Measurements from ENCODE around the gene GET3. TPM values are rescaled to one million over a fixed set of nuclear protein-coding genes. Genes with fewer than 3 reads are reported as not detected.
"Not testable (repeated sequence)": the region's sequence is repeated elsewhere in the genome, so short reads cannot be mapped to it uniquely, and the experiment has no call there.

Gene GET3
- total RNA-seq, 1 experiment from 2014 or later, result 69.9 TPM

- no peaks in the 10 kb centered on the region for H3K4me1 ChIP-seq (ENCODE audit: control insufficient read depth, insufficient read depth, low read length)
- no TSS peak for BruUV-seq (replicated peaks)
- intact Hi-C loops (cut with micrococcal nuclease; ENCODE audit: unreplicated experiment) (no loop called here), in situ Hi-C loops (cut with HindIII; ENCODE audit: low pct_unique_long_range_greater_than_20kb, low sequenced_read_pairs) (no loop called here)
- H3K4me3 ChIP-seq (ENCODE audit: low read depth in 2 of 2, low read length in 2 of 2), result no peak overlapping the region
- H3K9me3 ChIP-seq (ENCODE audit: control insufficient read depth, insufficient read depth, low read depth, low read length), result no peaks in the 10 kb centered on the region
- TF ChIP-seq CTCF (IDR thresholded peaks at IDR 0.05), result no peak
- H3K27ac ChIP-seq (ENCODE audit: low read length), result no peak overlapping the region
- ATAC-seq, result no peak
- no peaks in the 10 kb centered on the region for H3K27me3 ChIP-seq (ENCODE audit: control insufficient read depth, insufficient read depth, low read length)
- POLR2A ChIA-PET, result no interaction called here
- no peak for DNase-seq (ENCODE audit: low read depth, low spot score)
- peaks cover 8% of the 10 kb centered on the region for H3K36me3 ChIP-seq (ENCODE audit: control insufficient read depth, insufficient read depth, low read length)
- CTCF ChIA-PET, result no interaction called here
These were observed 26.1 kb upstream of the GET3 start for GRCh38 chr19:12711187-12711586.

GRCh38 chr19:12712077-12712476 lies 25.2 kb upstream of the GET3 start:
- H3K9me3 ChIP-seq (ENCODE audit: control insufficient read depth, insufficient read depth, low read depth, low read length); in situ Hi-C loops (cut with HindIII; ENCODE audit: low pct_unique_long_range_greater_than_20kb, low sequenced_read_pairs); H3K27ac ChIP-seq (ENCODE audit: low read length); H3K4me1 ChIP-seq (ENCODE audit: control insufficient read depth, insufficient read depth, low read length); CTCF ChIA-PET; H3K4me3 ChIP-seq (ENCODE audit: low read depth in 2 of 2, low read length in 2 of 2); intact Hi-C loops (cut with micrococcal nuclease; ENCODE audit: unreplicated experiment); ATAC-seq; H3K36me3 ChIP-seq (ENCODE audit: control insufficient read depth, insufficient read depth, low read length); H3K27me3 ChIP-seq (ENCODE audit: control insufficient read depth, insufficient read depth, low read length); BruUV-seq (replicated peaks); DNase-seq (ENCODE audit: low read depth, low spot score); POLR2A ChIA-PET: not testable (repeated sequence)
- TF ChIP-seq CTCF (IDR thresholded peaks at IDR 0.05), result peak; percentile 34

DNA sequence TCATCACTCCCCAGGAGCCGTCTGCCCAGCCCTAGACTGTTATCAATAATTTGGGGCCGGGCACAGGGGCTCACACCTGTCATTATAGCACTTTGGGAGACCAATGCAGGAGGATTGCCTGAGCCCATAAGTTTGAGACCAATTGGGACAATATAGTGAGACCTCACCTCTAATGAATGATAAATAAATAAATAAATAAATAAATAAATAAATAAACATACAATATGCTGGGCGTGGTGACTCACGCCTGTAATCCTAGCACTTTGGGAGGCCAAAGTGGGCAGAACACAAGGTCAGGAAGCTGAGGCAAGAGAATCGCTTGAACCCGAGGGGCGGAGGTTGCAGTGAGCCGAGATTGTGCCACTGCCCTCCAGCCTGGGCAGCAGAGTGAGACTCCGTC lies 24.0 kb upstream of the GET3 start:
- H3K36me3 ChIP-seq (ENCODE audit: control insufficient read depth, insufficient read depth, low read length); H3K27ac ChIP-seq (ENCODE audit: low read length); DNase-seq (ENCODE audit: low read depth, low spot score); H3K27me3 ChIP-seq (ENCODE audit: control insufficient read depth, insufficient read depth, low read length); ATAC-seq; intact Hi-C loops (cut with micrococcal nuclease; ENCODE audit: unreplicated experiment); H3K9me3 ChIP-seq (ENCODE audit: control insufficient read depth, insufficient read depth, low read depth, low read length); H3K4me3 ChIP-seq (ENCODE audit: low read depth in 2 of 2, low read length in 2 of 2); POLR2A ChIA-PET; H3K4me1 ChIP-seq (ENCODE audit: control insufficient read depth, insufficient read depth, low read length); BruUV-seq (replicated peaks); in situ Hi-C loops (cut with HindIII; ENCODE audit: low pct_unique_long_range_greater_than_20kb, low sequenced_read_pairs): not testable (repeated sequence)
- CTCF ChIA-PET, result interaction anchor here (1.2 kb wide), 1 partner anchor 77 kb away, joined by 4 read pairs; no protein-coding TSS in a partner anchor

DNA sequence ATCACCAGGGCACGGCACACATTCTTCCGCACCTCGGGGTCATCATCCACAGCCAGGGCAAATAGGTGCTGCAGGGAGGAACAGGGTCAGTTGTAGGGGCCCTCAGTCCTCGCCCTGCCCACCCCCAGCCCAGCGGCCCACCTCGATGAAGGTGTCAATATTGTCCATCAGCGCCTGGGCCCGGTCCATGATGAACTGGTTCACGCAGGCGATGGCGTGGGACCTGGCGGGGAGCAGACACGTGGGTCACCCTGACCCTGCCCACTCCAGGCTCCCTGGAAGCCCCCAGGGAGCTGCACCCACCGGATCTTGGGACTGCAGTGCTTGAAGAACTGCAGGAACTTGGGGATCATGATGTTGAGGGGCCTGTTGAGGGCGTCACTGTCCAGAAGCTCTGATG lies 22.2 kb upstream of the GET3 start:
- H3K36me3 ChIP-seq (ENCODE audit: control insufficient read depth, insufficient read depth, low read length), result peaks cover 8% of the 10 kb centered on the region
- H3K9me3 ChIP-seq (ENCODE audit: control insufficient read depth, insufficient read depth, low read depth, low read length), result no peaks in the 10 kb centered on the region
- DNase-seq (ENCODE audit: low read depth, low spot score), result no peak
- CTCF ChIA-PET, result no interaction called here
- H3K4me3 ChIP-seq (ENCODE audit: low read depth in 2 of 2, low read length in 2 of 2), result no peak overlapping the region
- no peaks in the 10 kb centered on the region for H3K4me1 ChIP-seq (ENCODE audit: control insufficient read depth, insufficient read depth, low read length)
- in situ Hi-C loops (cut with HindIII; ENCODE audit: low pct_unique_long_range_greater_than_20kb, low sequenced_read_pairs) (no loop called here), intact Hi-C loops (cut with micrococcal nuclease; ENCODE audit: unreplicated experiment) (no loop called here)
- TF ChIP-seq POLR2AphosphoS5 (IDR thresholded peaks at IDR 0.05; ENCODE audit: low read depth, low read length), result no peak
- no peak for TF ChIP-seq REST (IDR thresholded peaks at IDR 0.05; ENCODE audit: insufficient read depth in 1 of 2, low read depth in 2 of 2, low read length in 1 of 2)
- TF ChIP-seq CTCF (IDR thresholded peaks at IDR 0.05), result no peak
- no peak for TF ChIP-seq TCF7L2 (IDR thresholded peaks at IDR 0.05; ENCODE audit: low read depth, low read length)
- no peak for TF ChIP-seq SIN3A (IDR thresholded peaks at IDR 0.05; ENCODE audit: borderline replicate concordance, insufficient read depth, low read depth, low read length)
- H3K27ac ChIP-seq (ENCODE audit: low read length), result no peak overlapping the region
- no peak for ATAC-seq
- no TSS peak for BruUV-seq (replicated peaks)
- H3K27me3 ChIP-seq (ENCODE audit: control insufficient read depth, insufficient read depth, low read length), result no peaks in the 10 kb centered on the region
- POLR2A ChIA-PET, result no interaction called here

All from Panc1 (cell line).